Tibial nerve (tissue), 4 donors: ENCODE results near the gene HOMER2.

Source experiments
- CTCF ChIP-seq, 5 experiments: fragments of 200-600 bp in 3 of 5; fragments of 450-650 bp in 2 of 5; sonication (generic) in 3 of 5; IDR thresholded peaks; one replicate each; pipeline ENCODE4 v1.5.1; 2016 to 2019; ENCODE audit warnings: antibody characterized with exemption in 5 of 5, mild to moderate bottlenecking in 3 of 5, moderate library complexity in 2 of 5
- EP300 ChIP-seq, 2 donors: sonication (generic); formaldehyde crosslinking; IDR thresholded peaks; one replicate each; pipeline ENCODE4 v1.6.1; 2017; ENCODE audit warnings: antibody characterized with exemption in 2 of 2, mild to moderate bottlenecking in 1 of 2
- POLR2A ChIP-seq, 2 donors: fragments of 450-650 bp; IDR thresholded peaks; one replicate each; pipeline ENCODE4 v1.6.1; 2017; ENCODE audit warnings: antibody characterized with exemption in 2 of 2, mild to moderate bottlenecking in 2 of 2, moderate library complexity in 2 of 2

DNA sequence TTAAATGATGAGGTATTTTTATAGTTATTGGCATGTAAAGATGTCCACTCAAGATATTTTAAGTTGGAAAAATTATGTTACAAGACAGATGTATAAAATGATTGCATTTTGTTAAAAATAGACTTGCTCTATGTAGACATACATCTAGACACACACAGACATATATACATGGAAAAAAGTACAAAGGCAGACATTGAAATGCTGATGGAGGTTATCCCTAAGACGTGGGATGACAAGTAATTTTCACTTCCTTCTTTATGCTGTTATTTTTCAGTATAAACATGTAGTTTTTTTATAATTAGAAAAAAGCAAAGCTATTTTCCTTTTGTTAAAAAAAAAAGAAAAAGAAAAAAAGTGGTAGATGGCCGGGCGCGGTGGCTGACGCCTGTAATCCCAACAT is 7.2 kb downstream of the HOMER2 start:
- no peak for TF ChIP-seq CTCF (IDR thresholded peaks at IDR 0.05)
- TF ChIP-seq POLR2A (IDR thresholded peaks at IDR 0.05), result no peak
- TF ChIP-seq EP300 (IDR thresholded peaks at IDR 0.05), result no peak
